ENCODE data around the gene PDE7B.

PDE7B gene

DNA sequence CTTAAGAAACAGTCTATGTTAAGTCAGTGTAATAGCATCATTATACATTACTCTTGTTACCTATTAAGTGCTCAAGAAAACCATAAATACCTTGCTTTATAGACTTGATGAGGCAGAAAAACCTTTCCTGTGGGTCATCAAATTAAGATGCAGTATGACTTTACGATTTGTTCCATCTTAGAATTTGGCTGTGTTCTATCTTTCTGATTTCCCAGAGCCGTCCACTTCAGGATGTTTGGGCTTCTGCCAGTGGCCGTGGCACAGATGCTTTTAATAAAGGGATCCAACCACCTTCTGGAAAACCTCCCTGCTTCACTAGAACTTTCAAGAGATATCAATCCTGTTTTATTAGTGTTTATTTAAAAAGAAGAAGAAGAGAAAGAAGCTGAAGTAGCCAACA lies 71.2 kb downstream of the PDE7B start:
- no peak for DNase-seq (ENCODE audit: low read depth in 1 of 2, low spot score in 1 of 2)

DNA sequence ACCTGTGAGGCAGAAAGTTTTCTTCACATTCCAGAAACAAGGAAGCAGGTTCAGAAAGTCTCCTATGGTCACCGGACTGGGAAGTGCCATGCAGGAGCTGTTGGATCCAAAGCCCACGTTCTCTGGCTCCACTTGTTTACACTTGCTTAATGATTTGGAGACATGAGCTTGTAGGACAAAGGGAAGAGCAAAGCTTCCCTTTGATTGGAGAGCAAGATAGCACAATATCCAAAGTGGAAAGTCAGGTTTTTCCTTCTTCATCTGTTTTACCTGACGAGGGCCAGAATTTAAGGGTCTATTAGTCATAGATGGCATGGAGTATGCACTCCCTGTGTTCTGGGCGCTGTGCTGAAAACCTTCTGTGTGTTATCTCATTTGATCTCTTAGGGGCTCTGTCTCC lies 81.2 kb downstream of the PDE7B start:
- DNase-seq (ENCODE audit: low read depth in 1 of 2, low spot score in 1 of 2), result no peak

DNA sequence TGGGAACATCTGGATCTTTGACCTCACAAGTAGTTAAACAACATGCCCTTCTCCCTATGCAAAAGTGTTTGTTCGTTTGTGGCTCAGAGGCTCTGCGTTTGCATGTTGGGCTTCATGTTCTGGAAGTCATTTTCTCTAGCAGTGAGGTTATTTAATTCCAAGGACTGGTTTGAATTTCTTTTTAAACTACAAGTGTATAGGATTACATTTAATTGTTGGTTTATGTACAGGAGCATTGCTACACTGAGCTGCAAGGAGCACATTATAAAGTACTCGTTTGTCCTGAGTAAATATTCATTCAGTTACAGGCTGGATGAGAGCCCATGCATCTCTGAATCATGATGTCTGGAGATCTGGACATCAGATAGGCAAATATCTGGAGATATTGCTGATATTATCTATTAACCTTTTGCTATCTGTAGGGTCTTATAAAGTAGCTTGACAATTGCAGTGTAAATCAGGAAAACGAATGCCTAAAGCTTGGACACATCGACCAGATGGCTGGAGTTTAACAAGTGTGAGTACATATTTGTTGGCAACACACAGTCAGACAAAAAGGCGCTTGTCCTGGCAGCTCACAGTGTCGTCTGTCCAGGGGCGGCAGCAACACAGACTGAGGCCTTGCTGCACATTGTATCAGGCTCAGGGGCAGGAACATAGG lies 84.6 kb downstream of the PDE7B start:
- no peak for DNase-seq (ENCODE audit: low read depth in 1 of 2, low spot score in 1 of 2)

DNA sequence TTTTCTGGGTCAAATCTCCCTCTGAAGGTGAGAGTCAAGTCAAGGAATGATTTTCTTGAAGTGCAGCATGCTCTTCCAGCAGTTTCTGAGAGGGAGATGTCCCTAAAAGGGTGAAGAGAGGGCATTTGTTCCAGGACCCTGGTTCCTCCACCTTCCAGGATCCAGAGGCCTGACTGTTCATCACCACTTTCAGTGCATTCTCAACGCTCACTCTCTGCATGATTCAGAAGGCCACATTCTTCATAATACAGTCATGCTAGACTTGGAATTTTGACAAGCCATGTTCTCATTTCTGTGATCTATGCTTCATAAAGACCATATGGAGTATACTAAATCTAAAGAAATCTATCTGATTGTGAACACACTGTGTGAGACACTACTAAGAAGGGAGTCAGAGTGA lies 85.1 kb downstream of the PDE7B start:
- no peak for DNase-seq (ENCODE audit: low read depth in 1 of 2, low spot score in 1 of 2)

DNA sequence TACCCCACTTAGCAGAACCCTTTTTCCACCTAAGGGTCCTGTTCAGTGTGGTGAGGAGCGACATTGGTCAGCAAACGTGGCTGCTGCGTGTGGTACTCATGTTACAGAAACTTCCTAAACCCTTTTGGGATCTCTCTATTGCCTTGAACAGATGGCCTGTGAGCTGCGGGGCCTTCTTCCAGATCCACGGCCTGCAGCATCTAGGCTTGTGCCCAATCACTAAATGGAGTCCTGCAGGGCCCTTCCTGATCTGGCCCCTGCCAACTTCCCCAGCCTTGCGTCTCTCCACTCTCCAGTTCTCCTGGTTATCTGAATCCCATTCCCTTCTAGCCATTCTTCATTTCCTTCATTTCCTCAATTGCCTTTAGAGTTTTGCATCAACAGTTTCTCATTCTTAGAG lies 85.6 kb downstream of the PDE7B start:
- no peak for DNase-seq (ENCODE audit: low read depth in 1 of 2, low spot score in 1 of 2)

DNA sequence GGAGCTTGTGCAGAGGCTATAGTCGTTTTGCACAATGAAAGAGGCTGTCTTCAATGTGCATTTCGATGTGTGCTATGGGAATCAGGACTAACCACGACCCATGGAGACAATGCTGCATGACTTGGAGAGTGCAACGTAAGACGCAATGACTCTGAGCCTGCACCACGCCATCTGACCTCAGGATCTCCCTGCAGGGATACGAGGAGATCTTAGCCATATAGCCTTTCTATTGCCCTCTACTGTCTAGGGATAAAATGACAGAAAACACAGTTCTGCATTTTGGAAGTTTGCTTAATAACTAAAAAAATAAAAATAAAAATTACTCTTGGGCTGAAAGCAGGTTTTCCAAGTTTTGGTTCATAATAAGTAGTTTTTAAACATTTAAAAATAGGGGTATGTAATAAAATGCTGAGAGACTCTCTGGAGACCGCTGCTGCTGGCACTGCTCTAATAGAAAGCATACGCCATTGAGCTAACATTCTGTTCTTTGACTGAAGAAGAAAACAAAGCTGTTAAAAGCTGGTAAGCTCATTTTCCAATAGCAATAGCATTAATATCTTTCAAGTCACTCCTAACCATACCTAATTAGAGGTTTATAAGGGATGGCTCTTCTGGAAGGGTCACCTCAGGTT lies 87.2 kb downstream of the PDE7B start:
- DNase-seq (ENCODE audit: low read depth in 1 of 2, low spot score in 1 of 2), result no peak

DNA sequence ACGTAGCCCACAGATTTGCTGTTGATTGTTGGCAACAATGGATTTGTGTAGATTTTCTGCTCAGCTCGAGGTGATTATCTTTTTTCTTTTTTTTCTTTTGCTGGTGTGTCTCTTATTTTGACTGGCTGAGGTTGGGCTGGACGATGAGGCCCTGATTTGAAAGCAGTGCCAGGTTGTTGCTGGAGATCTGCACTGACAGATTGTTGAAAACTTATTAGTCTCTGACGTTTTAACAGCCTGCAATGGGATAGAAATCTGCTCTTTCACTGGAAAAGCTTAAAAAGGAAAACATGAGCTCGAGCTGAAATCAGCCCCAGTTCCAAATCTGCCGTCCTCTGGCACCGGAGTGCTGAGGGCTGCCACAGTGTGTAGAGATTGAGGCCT lies 87.7 kb downstream of the PDE7B start:
- DNase-seq (ENCODE audit: low read depth in 1 of 2, low spot score in 1 of 2), result no peak

DNA sequence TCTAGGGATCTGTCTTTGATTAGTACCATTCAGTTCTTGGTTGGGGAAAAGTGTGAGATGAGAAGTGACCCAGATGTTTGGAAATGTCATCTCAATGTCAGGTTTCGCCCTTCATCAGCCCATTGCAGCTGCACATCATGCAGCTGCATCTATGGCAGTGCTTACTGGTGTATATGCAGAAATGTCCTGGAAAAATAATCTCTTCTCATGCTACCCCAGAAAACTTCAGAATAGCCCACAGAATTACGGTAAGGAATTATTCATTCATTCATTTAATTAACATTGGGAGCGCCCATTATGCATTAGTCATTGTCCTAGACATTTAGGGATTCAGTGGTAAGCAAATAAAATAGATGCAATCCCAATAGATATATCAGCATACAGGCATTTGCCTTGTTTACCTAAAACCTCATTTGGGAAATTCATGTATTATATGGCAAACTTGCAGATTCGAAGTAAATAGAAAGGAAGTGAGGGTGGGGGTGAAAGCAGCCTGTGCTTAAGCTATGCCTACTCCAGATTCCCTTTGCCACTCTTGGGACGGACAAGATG lies 89.2 kb downstream of the PDE7B start:
- no peak for DNase-seq (ENCODE audit: low read depth in 1 of 2, low spot score in 1 of 2)

DNA sequence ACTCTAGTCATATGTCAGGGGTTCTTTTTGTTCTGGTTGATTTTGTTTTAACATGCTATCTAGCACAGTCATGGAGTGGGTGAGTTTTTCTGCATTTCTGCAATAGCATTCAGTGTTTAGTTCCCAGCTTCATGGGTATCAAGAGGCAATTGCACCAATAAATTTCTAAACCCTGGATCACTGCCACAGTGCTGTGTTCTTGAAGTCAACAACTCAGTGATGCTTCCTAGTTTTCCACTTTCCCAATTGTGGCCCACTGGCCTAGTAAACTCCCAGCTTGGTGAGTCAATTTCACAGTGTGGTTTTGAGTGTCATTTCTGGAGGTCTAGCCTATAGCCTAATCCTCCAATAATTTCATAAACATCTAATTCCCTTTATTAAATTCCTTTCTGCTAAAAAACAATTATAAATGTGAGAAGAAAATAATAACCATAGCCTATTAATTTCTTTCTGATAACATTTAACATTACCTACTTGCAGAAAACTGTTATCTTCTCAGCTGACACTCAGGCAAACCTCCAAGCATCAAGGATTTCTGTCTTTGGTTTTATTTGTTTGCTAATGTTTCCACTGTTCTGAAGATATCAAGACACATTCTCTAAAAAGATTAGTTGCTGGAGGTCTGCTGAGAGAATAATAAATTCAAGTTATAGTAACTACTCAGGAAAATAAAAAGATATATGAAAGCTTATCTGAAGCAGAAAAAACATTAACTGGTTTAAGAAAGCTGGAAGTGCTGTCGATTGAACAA lies 89.9 kb downstream of the PDE7B start:
- DNase-seq (ENCODE audit: low read depth in 1 of 2, low spot score in 1 of 2), result no peak

DNA sequence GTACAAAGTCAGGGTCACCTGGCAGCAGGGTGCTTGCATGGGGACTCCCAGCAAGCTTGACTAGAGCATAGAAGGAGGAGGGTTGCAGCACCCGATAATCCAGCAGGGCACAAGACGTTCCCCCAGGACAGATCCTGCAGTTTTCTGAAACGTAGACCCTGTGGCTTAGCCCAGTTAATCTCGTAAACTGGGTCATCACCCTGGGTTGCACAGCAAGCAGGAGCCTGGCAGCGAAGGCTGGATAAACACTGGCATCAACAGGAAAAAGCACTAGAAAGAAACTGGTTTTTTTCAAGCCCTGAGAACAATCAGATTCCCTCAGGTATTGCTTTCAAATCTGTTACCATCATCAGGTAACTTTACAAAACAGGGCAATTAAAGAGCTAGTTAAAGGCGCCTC lies 92.6 kb downstream of the PDE7B start:
- no peak for DNase-seq (ENCODE audit: low read depth in 1 of 2, low spot score in 1 of 2)

DNA sequence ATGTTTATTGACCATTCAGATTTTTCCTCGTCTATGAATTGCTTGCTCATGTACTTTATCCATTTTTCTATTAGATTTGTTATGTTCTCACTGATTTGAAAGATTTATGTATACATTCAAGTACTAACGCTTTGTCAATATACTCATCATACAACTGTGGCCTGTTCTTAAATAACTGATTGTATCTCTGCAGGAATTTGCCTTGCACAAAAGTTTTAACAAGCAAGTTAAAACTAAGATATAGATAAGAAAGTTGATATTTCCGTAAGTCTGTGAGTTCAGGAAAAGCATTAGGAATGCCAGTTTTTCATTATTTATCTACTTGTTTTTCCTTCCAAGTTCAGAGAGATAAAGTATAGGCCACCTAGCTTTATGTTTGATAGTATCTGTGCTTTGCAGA lies 95.2 kb downstream of the PDE7B start:
- DNase-seq (ENCODE audit: low read depth in 1 of 2, low spot score in 1 of 2), result no peak

DNA sequence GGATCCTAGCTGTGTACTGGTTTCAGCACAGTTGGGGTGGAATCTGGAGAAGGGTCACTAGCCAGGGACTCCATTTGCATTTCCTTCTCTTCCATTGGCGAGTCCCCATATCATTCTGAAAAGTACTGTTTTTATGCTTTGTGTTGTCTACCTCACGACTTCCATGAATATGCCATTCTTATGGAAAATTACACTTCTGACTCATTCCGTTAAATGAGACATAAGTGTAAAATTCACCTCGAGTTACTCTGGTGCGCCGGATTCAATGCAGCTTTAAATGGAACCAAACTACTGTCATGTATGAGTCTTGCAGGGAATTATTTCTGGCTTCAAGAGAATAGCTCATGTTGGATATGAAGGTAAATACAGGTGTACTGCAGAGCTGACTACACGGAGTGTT lies 99.2 kb downstream of the PDE7B start:
- DNase-seq (ENCODE audit: low read depth in 1 of 2, low spot score in 1 of 2), result no peak

DNA sequence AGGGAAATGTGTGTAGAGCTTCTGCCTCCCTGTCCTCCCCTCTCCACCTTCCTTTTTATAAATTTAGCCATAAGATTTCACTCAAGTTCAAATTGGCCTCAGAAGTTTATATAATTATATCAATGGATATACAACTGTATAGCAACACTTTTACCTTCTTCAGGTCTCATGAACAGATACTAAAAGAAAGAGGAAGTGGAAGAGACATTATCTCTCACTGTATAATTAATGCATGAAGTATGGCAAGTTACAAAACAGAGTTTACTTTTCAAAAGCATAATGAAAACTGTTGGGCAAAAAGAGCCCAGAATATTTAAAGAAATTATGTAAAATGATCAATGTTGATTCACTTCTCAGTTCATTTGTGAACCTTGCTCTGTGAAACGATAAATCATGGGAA lies 99.7 kb downstream of the PDE7B start:
- no peak for DNase-seq (ENCODE audit: low read depth in 1 of 2, low spot score in 1 of 2)

DNA sequence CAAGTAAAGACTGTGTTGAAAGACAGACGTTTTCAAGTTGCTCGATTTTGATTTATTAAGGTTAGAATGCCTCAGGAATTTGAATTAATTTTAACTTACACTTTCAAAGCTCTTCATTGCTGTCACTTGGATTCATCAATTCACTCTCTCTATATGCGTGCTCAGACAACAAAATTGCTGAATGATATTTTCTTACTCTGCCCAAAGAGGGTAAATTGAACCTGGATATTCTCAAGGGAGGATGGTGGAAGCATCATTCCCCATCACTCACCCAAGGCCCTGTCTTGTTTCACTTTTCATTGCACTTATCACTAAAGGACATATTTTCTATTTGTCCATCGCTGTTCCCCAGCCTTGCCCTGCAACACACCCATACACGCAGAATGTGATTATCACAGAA lies 102.3 kb downstream of the PDE7B start:
- DNase-seq (ENCODE audit: low read depth in 1 of 2, low spot score in 1 of 2), result no peak

DNA sequence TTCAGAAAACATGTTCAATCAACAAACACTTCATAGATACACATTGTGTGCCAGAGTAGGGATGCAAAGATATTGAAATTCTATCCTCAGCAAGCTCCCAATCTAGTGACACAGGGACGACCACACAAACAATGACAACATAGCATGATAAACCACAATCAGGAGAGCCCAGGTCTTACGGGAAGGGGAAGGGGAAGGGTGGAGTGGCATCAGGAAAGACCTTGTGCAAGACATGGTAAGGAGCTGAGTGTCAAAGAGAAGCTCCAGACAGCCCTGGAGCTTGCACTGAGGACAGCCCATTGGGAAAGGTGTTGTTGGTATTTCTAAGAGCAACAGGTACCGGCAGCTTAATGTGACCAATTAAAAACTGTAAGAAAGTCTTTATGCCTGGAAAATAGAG lies 103.6 kb downstream of the PDE7B start:
- DNase-seq (ENCODE audit: low read depth in 1 of 2, low spot score in 1 of 2), result no peak

DNA sequence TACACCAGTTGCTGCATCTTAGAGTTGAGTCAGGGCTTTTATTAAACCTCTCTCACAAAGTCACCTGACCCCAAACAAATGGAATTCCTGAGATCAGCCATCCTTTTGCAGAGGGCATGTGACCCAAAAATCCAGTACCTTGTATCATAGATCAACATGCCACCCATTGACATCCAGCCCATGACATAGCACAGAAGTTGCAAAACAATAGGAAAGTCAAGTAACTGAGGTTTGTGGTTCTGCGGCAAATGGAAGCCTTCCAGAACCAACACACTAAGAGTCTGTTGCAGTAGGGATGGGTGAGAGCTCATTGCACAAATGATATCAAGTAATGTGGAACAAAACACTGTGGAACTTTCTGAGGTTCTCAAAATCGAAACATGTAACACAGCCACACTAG lies 111.2 kb downstream of the PDE7B start:
- DNase-seq (ENCODE audit: low read depth in 1 of 2, low spot score in 1 of 2), result no peak

DNA sequence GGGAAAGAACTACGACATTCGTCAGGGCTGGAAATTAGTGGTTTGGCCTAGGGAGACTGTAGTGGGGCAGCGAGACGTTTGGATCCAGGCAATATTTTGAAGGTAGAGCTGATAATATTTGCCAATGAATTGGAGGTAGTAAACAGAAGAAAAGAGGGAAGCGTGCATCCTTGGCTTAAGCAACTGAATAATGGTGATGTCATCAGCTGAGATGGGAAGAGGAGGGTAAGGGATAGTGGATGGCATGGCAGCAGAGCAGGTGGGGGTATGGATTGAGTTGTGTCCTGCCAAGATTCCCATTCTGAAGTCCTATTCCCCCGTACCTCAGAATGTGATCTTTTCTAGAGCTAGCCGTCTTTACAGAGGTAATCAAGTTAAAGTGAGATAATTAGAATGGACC lies 119.2 kb downstream of the PDE7B start:
- no peak for DNase-seq (ENCODE audit: low read depth in 1 of 2, low spot score in 1 of 2)

DNA sequence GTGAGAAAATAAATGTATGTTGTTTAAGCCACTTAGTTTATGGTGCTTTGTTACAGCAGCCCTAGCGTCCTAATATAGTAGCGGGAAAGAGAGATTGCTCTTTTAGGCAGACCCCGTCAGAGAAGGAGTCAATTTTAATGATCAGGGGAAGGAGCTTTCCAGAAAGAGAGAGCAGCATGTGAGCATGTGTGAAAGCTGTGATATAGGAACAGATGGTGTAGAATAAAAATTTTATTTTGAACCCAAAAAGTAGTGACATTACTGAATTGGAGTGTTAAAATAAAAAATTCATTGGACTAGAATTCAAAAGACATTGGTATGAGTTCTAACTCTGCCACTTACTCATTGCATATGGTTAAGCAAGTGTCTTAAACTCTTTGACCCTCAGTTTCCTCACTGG lies 119.8 kb downstream of the PDE7B start:
- DNase-seq (ENCODE audit: low read depth in 1 of 2, low spot score in 1 of 2), result no peak

DNA sequence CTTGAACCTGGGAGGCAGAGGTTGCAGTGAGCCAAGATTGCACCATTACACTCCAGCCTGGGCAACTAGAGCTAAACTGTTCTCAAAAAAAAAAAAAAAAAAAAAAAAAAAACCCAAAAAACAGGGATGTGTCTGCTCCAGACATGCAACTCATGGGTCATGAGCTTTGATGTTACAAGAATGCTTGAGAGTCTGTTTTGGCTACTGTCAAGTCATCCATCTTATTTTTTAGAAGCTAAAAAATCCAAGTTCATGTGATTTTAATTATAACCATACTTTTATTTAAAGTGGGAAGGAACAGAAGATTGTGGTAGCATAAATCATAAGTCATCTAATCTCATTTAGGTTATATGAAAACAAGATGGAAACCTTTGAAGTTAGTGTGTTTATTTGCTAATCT lies 120.6 kb downstream of the PDE7B start:
- DNase-seq (ENCODE audit: low read depth in 1 of 2, low spot score in 1 of 2), result no peak

DNA sequence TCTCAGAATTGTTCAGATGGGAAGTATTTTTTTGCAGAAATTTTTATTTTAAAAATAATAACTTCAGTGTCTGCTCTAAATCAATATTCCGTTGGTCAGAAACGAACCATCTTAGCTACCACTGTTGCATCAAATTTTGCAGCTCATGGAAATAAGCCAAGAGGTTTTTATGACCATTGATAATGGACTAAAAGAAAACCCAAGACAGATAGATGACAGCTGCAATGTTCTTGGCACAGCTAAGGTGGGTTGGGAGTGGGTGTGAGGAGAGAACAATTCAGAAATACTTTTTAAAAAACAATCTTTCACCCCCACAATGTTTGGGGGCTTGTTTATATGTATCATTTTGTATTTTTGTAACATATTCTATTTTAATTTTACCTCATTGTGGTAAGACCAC lies 121.1 kb downstream of the PDE7B start:
- no peak for DNase-seq (ENCODE audit: low read depth in 1 of 2, low spot score in 1 of 2)

DNA sequence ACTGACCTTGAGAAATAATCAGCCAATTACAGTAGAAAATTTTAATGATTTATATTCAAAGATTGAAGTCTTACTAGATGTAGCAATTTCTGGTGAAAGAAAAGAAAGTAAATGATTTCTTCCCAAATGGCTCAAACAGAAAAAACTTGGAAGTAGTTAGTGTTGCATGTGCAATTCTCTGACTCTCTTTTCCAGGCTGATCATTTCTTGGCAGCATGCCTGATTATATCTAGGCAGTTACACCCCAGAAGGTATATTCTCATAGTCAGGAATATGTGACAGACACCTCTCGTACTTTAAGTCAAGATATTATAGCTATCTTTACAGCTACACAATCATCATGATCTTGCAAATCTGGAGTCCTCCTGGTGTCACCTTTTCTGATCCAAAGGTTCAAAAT lies 122.9 kb downstream of the PDE7B start:
- DNase-seq (ENCODE audit: low read depth in 1 of 2, low spot score in 1 of 2), result no peak

DNA sequence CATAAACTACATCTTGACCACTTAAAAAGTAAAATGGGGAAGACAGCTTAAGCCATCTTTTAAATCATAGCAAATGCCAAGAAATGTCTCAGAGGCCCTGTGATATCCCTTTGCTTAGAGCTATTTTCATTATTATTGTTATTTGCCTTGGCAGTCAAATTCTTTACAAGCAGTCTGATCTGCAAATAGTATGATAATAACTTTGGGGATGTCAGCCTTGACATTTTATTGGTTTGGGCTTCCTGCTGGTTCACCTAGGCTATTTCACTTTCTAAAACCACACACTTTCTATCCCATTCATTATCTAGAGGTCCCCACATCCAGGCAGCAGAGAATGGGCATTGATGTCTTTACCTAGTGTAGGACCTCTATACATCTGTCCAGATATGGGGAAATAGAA lies 125.1 kb downstream of the PDE7B start:
- DNase-seq (ENCODE audit: low read depth in 1 of 2, low spot score in 1 of 2), result no peak

All from activated T-helper 1 cell treated with anti-CD3 and anti-CD28 coated beads, Interleukin-2, amount 50 U/mL, for 16 hours (primary cell).